ENCODE results near the gene UNC5C.

Gene UNC5C

GRCh38 chr4:95317085-95317793 lies 231.5 kb downstream of the UNC5C start:
- no peak for DNase-seq

DNA sequence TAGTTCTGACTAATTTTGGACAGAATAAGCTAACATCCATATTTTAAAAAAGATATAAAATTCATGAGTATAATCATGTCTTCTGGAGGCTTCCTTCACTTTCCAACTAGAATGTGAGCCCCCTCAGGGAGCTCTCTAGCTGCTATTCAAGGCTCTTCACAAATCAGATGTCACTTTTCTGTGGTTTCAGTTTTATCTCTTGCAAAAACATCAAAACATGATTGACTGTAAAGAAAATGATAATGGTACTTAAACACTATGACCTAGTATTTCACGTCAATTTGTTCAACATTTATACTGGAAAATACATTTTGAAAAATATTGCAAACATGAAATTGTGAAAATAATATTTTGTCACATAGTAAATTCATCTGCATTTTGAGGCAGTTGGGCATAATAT lies 234.2 kb downstream of the UNC5C start:
- no peak for DNase-seq

GRCh38 chr4:95304898-95305297 lies 243.9 kb downstream of the UNC5C start:
- DNase-seq = no peak

DNA sequence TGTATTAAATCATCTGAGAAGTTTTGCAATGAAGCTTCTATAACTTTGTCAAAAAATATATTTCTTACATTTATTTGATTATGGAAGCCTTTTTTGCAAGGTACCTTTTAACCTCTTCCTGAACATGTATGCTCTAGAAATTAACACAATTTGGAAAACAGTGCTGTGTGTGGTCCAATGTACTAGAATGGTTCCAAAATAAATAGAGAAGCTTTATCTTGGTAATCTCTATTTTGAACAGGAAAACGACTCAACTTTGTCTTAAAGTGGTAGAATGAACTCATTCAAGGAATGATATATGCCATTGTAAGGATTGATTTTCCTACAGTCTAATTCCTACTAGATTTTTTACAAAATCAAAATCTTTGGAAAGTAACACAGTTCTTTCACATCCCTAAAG lies 248.5 kb downstream of the UNC5C start:
- no peak for DNase-seq

DNA sequence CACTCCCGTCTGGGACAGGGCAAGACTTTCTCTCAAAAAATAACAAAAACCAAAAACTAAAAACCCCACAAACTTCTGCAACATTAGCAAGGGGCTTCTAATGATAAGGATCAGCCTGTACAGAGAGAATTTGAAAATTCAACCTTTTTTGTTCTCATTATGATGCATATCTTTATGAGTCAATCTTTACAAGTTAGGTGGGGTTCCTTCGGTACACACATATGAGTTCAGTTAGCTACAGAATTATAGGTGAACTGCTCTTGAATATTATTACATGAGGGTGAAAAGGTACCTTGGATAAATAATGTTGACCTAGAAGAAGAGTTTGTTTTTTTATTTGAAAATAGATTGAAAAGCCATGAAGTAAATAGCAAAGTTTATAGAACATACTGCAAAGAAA lies 252.7 kb downstream of the UNC5C start:
- no peak for DNase-seq

DNA sequence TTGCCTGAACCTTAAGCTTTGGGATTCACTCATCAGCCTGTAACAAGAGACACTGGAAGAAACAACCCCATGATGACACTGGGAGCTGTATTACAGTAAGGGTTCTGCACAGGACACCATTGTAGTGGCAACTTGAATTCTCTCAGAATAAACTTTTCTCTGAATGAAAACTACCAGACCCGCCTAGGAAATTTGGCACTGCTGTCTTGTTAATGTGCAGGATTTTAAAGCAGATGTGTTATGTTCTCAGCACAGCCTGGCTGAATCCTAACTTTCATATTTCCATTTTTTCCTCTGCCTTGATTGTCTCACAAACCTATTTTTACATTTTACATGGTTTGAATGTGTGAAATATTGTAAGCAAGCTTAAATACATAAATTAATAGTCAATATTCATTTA lies 253.6 kb downstream of the UNC5C start:
- no peak for DNase-seq

DNA sequence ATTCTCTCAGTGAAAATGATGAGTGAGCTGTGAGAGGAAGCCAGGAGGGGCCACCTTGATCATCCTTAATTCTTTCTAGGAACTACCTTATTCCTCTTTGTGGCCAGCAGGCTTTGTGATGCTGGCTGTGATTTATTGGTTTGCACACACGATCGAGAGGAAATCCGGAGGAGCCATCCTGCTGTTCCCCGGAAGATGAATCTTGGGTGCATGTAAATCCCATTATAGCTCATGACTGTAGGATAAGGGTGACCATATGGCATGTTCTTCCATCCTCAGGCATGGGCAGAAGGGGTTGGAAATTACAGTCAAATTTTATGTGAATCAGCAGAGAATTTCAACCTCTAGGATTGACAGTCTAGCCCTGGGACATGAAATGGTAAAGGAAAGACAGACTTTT lies 254.5 kb downstream of the UNC5C start:
- DNase-seq = no peak

- DNase-seq = no peak
Measured at GRCh38 chr4:95293014-95293413, 255.8 kb downstream of the UNC5C start.

DNA sequence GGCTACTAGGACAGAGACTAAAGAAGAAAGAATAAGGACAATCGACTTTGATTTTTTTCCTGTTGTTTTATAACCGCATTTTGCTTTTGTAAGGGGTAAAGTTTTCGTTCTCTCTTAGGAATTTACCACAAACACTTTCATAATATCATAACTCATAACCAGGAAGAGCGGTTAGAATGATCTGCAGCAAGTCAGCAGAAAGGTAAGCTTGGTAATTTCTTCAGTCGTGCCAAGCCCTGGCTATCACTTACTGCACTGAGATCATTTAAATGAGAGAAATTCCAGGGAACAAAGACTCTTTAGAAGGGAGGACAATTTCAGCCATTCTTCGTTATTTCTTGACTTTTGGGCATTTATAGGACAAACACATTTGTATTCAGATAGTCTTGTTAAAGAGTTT lies 258.1 kb downstream of the UNC5C start:
- no peak for DNase-seq

GRCh38 chr4:95289028-95289634 lies 259.6 kb downstream of the UNC5C start:
- no peak for DNase-seq

GRCh38 chr4:95288552-95288951 lies 260.2 kb downstream of the UNC5C start:
- no peak for DNase-seq

DNA sequence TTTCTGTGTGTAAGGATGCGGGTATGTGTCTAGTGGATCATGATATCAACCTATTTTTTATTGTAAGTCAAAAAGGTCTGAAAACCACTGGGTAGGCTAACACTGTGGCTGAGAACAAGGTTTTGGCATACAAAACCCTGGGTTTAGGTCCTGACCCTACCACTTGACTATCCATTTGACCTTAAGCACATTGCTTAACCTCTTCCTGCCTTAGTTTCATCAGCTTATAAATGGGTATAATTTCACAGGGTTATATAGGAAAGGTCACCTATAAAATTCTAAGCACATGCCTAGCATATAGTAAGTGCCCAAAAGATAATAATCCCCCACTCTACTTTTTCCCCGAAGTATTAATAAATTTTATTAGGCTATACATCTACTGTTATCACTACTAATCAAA lies 263.0 kb downstream of the UNC5C start:
- DNase-seq = no peak

DNA sequence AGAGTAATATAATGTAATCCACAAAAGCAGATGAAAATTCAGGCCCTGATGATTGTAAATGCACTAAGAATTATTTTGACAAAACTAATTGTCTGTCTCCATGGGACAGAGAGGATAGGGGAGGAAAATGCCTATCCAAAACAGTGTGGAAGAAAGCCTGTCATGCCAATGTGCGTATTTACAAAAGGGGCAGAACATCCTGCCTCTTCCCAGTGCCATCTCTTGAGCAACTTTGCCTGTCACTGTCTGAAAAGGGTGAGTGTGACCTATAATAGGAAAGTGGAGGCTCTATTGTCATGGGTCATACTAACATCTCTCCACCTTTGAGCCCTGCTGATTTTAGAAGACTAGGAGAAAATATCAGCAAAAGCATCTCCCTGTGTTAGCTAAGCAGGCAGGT lies 264.1 kb downstream of the UNC5C start:
- no peak for DNase-seq

DNA sequence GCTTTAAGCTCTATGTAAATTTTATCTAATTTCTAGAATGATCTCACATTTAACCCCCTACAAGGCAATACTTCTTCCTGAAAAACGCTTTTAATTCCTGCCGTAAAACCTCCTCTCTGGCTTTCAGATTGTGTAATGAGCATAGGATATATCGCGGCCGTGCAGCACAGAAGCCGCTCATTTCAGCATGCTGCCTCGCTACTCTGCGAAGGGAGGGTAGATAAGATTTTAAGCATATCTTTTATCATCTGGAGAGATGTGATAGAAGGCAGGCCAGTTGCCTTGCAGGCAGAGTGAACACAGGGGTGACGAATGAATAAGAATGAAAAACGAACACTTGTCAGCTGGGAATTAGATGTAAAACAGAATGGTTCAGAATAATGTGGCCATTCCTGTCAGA lies 265.5 kb downstream of the UNC5C start:
- no peak for DNase-seq

DNA sequence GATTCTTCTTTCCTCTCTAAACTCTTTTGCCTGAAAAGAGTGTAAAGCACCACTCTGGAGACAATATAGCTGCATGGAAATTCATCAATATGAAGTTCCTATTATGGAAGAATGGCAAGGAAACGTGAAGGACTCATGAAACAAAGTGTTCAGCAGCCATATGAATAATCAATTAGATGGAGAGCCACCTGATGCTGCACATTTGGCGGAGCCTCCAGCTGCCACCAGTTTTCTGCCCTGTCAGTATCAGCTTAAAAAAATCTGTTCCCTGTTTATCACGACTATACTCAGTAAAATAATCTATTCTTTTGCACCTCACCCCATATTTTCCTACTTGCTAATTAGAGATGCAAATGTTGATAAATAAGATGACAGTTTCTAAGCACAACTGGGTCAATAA lies 276.0 kb downstream of the UNC5C start:
- no peak for DNase-seq

DNA sequence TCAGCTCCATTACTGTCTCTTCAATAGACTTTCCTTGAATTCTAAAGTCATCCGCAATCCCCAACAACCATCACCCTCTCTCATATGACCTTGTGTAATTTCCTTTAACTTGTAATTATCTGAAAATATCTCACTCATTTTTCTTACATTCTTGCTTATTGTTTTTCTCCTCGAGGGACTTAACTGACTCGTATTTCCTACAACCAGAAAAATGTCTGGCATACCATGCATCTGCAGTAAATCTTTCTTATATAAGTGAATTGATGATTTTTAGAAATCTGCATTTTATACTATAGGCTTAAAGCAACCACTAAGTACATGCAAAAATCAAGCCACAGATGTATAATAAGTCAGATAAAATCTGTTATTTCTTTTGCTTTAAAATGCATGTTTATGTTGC lies 276.7 kb downstream of the UNC5C start:
- no peak for DNase-seq

- no peak for DNase-seq
Measured at GRCh38 chr4:95268819-95269565, 279.8 kb downstream of the UNC5C start.

- no peak for DNase-seq
Measured at GRCh38 chr4:95267081-95267480, 281.7 kb downstream of the UNC5C start.

DNA sequence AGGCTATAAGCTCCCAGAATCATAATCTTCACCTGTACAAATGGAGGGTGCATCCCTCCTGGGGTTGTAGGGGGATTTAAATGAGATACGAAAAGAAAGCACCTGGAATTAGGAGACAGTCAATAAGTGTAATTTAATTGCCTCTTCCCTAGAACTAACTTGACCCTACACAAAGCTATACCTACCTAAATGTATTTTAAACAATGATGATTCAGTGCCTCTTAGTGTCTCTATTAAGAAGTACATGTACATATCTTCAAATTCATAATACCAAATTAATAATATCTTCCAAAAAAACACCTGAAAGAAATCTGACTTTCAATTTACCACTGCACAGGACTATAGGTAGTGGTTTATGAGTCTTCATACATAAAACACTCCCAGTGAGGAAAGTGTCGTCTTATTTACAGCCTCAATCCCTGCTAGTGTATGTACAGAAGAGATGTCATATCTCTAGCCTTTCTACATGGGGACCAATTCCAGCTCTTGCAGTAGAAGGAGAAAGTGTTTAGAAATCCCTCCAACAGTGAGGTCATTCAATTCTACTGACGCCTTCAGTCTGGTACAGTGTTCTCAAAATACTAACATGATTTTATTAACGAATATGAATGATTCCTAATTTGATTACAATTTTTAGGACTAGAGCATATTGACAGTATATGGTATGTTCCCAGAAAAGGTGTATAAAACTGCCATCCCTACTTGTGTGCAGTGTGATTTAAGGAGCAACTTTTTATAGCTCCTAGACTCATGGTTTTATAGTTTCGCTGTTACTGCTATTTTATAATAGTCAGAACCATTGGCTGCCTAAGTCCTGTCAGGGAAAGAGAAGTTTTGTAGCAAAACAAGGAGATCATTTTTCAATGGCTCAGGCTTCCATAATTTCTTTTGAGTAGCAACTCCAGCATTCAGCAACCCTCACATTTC lies 282.7 kb downstream of the UNC5C start:
- DNase-seq = no peak

DNA sequence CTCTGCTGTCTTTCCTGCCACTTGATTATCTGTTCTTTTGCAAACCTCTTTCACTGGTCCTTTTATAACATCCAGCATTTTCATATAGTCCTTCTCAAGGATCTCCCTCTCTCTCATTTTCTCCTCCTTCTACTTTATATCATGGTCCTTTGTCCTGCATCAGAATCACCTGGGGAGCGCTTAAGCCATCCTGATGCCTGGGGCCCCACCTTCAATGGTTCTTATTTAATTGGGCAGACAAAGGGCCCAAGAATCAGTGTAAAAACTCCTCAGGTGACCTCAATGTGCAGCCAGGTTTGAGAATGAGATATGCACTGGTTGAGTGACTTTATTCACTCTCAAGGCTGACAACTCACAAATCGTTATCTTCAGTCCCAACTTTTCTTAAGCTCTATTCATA lies 283.9 kb downstream of the UNC5C start:
- DNase-seq = no peak

DNA sequence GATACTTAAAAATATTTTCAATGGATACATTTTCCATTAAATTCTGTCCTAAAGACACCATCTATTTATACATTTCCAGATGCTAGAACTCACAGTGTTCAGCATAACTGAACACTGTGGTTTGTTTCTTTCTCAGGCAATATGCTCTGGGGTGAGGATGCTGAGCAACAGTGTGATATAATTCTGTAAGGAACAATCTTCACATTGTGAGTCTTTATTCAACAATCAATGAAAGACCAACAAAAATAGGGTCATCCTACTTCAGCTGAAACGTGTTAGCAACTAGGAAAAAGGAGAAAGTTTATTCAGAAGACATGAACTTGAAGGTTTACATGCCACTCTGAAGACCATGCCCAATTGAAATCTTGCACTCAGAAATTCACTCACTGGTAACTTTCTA lies 284.8 kb downstream of the UNC5C start:
- no peak for DNase-seq

DNA sequence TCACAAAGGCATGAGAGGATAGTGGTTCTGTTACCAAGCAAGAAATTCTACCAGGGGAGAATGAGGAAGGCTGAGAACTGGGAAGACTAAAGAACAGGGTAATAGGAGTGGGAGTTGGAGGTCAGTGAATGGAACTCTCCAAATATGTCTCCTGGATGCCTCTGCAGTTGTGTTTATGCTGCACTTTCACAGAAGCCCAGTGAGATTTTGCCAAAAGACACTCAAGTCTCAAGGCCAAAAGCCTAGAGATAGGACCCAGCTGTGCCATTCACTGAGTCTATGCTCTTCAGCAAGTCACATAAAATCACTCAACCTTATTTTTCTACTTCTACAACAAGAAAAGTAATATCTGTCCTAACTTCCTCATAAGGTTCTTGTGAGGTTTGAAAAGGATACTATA lies 285.4 kb downstream of the UNC5C start:
- DNase-seq = no peak

DNA sequence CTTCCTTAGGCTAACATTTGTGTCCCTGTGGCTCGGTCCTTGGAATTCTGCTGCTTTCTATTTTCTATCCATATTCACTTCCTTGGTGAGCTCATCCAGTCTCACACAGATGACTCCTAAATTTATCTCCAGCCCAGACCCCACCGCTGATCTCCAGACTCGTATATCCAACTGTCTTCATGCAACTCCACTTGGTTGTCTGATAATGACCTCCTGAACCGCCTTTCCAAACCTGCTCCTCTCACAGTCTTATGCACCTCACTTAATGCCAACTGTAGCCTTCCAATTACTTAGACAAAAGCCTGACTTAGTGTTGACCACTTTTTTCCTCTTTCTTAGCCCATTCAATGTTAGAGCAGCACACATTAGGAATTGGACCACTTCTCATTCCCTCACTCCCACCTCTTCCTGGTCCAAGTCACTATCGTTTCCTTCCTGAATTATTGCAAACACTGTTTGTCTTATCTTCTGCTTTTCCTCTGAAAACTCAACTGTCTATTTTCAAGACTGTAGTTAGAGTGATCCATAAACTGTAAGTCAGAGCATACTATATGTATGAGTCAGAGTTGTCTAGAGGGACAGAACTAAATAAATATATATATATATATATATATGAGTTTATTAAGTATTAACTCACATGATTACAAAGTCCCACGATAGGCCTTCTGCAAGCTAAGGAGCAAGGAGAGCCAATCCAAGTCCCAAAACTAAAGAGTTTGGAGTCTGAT lies 292.5 kb downstream of the UNC5C start:
- DNase-seq = no peak
